ENCODE data around the gene MOCS2.

DNA sequence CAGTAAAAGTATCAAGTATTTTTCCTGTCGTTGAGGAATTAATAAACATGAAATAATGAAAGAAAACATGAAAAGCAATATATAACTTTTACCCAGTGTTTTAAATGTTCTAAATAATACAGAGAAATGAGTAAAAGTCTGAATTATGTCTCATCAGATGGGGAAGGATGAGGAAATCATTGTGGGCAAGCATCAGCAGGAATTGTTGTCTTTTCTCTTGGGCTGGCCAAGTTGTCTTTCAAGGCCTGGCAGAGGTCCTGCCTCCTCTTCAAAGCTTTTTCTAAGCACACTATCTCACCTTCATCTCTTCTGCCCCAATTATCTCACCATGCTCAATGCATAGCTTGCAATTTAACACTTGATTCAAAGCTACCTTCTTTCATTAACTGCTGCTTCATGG, 41.9 kb downstream of the MOCS2 start:
- TF ChIP-seq, protein P1, sequence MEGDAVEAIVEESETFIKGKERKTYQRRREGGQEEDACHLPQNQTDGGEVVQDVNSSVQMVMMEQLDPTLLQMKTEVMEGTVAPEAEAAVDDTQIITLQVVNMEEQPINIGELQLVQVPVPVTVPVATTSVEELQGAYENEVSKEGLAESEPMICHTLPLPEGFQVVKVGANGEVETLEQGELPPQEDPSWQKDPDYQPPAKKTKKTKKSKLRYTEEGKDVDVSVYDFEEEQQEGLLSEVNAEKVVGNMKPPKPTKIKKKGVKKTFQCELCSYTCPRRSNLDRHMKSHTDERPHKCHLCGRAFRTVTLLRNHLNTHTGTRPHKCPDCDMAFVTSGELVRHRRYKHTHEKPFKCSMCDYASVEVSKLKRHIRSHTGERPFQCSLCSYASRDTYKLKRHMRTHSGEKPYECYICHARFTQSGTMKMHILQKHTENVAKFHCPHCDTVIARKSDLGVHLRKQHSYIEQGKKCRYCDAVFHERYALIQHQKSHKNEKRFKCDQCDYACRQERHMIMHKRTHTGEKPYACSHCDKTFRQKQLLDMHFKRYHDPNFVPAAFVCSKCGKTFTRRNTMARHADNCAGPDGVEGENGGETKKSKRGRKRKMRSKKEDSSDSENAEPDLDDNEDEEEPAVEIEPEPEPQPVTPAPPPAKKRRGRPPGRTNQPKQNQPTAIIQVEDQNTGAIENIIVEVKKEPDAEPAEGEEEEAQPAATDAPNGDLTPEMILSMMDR (IDR thresholded peaks at IDR 0.05; ENCODE audit: control extremely low read depth in 1 of 3, insufficient read depth in 1 of 3, low read depth in 1 of 3, low read length in 3 of 3), result no peak
- no peak for TF ChIP-seq POLR2AphosphoS5 (IDR thresholded peaks at IDR 0.05; ENCODE audit: low read depth, low read length)
